PFSK-1 (cell line): ENCODE results near the gene PARP4.
A peak's percentile ranks its signal among the peaks of the same experiment; 100 is the strongest.

Source experiments
- POLR2AphosphoS5 ChIP-seq: IDR thresholded peaks from 2 replicates; pipeline ENCODE4 v1.6.1; 2012; ENCODE audit warnings: low read depth, mild to moderate bottlenecking, control low read depth, low read length, moderate library complexity
- TAF1 ChIP-seq: IDR thresholded peaks from 2 replicates; pipeline ENCODE4 v1.6.1; 2012; ENCODE audit warnings: low read length, control low read depth, borderline replicate concordance; ENCODE audit not compliant: insufficient read depth
- TF ChIP-seq, protein P1 (sequence below), 2 experiments: IDR thresholded peaks; 2 replicates each; pipeline versions ENCODE4 v1.6.1 to v1.8.0; 2011 to 2012; ENCODE audit warnings: low read depth in 2 of 2, low read length in 2 of 2, control low read depth in 1 of 2, inconsistent platforms in 1 of 2, mild to moderate bottlenecking in 1 of 2, moderate library complexity in 1 of 2; ENCODE audit not compliant: insufficient read depth in 1 of 2

- no peak for TF ChIP-seq TAF1
- peak; percentile 61 for TF ChIP-seq POLR2AphosphoS5
- TF ChIP-seq, protein P1, sequence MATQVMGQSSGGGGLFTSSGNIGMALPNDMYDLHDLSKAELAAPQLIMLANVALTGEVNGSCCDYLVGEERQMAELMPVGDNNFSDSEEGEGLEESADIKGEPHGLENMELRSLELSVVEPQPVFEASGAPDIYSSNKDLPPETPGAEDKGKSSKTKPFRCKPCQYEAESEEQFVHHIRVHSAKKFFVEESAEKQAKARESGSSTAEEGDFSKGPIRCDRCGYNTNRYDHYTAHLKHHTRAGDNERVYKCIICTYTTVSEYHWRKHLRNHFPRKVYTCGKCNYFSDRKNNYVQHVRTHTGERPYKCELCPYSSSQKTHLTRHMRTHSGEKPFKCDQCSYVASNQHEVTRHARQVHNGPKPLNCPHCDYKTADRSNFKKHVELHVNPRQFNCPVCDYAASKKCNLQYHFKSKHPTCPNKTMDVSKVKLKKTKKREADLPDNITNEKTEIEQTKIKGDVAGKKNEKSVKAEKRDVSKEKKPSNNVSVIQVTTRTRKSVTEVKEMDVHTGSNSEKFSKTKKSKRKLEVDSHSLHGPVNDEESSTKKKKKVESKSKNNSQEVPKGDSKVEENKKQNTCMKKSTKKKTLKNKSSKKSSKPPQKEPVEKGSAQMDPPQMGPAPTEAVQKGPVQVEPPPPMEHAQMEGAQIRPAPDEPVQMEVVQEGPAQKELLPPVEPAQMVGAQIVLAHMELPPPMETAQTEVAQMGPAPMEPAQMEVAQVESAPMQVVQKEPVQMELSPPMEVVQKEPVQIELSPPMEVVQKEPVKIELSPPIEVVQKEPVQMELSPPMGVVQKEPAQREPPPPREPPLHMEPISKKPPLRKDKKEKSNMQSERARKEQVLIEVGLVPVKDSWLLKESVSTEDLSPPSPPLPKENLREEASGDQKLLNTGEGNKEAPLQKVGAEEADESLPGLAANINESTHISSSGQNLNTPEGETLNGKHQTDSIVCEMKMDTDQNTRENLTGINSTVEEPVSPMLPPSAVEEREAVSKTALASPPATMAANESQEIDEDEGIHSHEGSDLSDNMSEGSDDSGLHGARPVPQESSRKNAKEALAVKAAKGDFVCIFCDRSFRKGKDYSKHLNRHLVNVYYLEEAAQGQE (IDR thresholded peaks at IDR 0.05; ENCODE audit: insufficient read depth in 1 of 2, low read depth in 2 of 2, low read length in 2 of 2): 0 out of 4 replicates have a peak, but pooled peaks of 1 of the 2 experiments have one; percentile 24
These were observed at the start of gene PARP4 for GRCh38 chr13:24512197-24512907.
